HG02763 (cell line): ENCODE data around the gene RXRB.

ENCODE experiments used
- ATAC-seq: cut with Tn5 transposase; IDR thresholded peaks from one replicate; pipeline ENCODE4 v1.9.1; 2021; ENCODE audit warnings: mild to moderate bottlenecking, moderate library complexity; ENCODE audit not compliant: unreplicated experiment

RXRB gene

DNA sequence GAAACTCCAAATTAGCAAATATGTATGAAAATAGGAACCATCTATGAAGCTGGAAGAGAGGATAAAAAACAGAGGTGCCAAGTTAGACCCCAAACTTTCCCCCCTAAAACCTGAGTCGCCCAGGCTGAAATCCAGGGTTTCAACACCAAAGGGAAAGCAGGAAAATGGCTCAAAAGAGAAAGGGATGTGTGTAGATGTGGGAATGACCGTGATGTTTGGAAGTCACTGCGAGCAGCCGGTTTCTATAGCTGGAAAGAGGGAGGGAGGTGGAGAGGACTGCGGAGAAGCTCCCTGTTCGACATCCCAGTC, 12.3 kb upstream of the RXRB start:
- no peak for ATAC-seq

DNA sequence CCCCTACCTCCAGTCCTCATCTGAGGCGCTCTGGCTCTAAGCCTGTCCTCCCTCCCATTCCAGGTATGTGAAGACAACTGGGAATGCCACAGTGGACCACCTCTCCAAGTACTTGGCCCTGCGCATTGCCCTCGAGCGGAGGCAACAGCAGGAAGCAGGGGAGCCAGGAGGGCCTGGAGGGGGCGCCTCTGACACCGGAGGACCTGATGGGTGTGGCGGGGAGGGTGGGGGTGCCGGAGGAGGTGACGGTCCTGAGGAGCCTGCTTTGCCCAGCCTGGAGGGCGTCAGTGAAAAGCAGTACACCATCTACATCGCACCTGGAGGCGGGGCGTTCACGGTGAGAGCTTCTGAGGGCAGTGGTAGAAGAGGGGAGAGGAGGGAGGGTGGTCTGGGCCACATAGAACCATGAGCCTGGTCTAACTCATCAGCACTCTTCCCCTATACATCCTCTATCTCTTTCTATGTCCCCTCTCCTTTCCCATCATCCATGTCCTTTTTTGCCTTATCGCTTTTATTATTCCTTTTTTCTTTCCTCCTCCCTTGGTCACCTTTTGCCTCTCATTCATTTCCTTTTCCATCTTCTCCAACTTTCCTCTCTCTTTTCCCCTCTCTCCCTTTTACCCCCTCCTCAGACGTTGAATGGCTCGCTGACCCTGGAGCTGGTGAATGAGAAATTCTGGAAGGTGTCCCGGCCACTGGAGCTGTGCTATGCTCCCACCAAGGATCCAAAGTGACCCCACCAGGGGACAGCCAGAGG, 11.4 kb upstream of the RXRB start:
- no peak for ATAC-seq

DNA sequence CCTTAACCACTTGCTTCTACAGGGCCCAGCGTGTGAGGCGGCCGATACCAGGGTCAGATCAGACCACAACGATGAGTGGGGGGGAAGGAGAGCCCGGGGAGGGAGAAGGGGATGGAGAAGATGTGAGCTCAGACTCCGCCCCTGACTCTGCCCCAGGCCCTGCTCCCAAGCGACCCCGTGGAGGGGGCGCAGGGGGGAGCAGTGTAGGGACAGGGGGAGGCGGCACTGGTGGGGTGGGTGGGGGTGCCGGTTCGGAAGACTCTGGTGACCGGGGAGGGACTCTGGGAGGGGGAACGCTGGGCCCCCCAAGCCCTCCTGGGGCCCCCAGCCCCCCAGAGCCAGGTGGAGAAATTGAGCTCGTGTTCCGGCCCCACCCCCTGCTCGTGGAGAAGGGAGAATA, 10.7 kb upstream of the RXRB start:
- ATAC-seq, result no peak

DNA sequence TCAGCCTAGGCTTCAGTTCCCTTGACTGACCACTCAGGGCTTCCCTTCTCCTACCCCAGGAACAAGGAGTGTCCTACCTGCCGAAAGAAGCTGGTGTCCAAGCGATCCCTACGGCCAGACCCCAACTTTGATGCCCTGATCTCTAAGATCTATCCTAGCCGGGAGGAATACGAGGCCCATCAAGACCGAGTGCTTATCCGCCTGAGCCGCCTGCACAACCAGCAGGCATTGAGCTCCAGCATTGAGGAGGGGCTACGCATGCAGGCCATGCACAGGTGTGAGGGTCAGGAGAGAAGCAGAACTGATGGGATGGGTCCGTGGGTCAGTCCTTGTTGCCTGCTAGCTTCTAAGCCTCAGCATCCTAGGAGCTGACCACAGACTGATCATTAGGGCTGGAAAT, 9.4 kb upstream of the RXRB start:
- ATAC-seq, result no peak

DNA sequence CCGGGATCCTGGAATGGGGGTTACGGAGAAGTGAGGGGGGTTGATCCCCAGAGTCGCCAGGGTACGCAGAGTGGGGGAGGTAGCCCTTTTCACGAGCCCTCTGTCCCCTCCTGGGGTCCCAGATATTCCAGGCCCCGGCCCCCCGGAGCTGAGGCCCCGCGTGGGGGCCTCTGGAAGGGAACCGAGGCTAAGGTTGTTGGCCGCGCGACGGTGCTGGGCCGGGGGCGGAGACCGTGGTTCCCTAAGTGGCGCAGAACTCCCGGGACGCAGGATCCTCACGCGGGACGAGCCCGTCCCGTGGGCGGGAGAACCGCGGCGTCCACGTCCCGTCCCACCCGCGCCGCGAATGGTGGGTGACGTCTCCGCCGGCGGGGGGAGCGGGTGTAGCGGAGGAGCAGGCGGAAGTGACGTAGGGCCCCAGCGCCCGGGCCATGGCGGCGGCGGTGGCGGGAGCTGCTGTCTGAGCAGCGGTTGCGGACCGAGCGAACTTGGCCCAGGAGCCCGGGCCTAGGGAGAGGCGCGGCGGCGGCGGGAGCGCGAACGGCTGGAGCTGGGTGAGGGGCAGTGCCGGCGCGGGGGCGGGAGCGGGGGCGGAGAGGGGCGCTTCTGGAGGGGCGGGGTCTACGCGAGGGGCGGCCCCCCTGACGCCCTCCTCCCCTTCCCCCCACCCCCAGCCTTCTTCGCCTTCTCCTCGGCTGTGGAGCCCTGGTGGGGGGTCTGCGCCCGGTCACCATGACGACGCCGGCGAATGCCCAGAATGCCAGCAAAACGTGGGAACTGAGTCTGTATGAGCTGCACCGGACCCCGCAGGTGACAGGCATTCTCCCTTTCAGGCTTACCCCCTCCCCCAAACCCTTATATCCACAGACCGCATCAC, 7.9 kb upstream of the RXRB start, which contains the start of gene RING1:
Gene RING1 (plus strand): TSS at position 410 of the 877 bp plus-strand sequence. CDS start 323 bp downstream, at position 733.
- ATAC-seq, result peak; percentile 45

DNA sequence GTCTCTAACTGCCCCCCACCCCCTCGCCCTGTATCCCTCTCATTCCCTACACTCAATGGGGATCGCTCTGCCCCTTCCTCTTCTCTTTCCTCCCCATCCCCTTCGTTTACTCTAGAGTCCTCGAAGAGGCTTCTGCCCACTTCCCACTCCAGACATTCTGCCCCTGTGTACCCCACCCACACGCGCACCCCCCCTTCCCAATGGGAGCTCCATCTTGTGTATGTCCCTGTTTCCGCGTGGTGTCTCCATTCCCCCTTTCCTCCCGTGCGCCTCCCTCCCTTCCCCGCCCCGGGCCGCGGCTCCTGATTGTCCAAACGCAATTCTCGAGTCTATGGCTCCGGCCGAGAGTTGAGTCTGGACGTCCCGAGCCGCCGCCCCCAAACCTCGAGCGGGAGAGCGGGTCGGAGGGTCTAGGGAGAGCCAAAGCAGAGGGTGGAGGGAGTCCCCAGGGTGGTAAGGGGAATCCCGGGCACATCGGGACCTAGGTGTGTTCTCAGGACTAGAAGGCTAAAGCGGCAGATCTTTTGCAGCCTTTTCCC, 7.2 kb upstream of the RXRB start:
- no peak for ATAC-seq

DNA sequence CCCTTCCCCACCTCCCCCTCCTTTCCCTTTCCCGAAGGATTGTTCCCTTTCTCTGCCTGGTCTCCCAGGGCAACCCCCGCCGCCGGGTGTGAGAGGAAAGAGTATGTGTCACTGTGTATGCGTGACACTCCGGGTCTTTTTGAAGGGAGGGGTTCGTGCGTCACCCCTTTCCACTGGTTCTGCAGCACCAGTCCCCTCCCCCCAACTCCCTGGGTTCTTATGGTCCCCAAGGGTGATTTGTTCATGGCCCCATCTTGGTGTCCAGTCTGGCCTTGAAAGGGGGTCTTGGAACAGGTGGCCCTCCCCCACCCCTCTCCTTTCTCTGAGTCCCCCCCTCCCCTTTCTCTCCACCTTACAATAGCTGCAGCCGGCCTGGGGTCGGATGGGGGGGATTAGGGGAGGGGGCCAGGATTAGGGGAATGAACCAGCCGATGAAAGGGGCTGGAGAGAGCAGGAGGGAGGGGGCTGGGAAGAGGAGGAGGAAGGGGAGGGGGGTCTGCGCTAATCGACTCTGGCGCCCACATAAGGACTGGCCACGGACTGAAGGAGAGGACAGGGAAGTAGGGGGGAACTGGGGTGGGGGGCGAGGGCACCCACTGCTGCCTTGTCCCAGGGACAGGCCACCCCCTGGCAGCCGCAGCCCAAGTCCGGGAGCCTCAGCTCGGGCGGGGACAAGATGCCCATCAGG, 6.5 kb upstream of the RXRB start:
- ATAC-seq, result no peak

DNA sequence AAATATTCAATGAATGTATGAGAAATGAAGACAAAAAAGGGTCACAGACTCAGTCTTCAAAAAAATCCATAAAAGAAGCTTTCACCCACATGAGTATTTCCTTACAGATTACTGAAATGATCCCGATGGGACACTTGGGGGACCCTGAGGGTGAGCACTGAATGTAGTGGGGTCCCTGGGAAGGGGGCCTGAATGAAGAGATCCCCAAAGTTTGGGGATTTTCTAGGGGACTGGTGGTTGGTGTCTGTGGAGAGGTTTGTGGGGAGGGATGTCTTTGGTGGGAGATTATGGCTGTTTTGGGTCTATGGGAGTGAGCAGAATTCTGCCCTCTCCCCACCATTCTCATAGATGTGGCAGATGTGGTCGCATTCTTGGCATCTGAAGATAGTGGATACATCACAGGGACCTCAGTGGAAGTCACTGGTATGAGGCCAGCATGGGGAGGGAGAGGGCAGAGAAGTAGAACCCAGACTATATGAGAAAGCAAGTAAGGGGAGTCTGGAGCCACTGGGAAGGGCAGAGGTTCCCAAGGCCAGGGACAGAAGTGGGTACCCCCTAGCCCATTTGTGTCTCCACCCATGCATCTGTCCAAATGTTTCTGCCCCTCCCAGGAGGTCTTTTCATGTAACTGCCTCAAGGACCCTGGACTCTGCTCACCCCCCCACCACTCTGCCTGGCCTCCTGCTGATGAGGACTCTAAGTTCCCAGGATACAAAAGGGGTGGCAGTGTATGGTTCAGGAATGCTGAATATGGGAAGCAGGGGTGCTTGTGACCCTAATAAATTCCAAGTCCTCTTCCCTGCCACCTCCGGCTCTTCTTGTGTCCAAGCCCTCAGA, 5.8 kb upstream of the RXRB start:
- ATAC-seq, result no peak

DNA sequence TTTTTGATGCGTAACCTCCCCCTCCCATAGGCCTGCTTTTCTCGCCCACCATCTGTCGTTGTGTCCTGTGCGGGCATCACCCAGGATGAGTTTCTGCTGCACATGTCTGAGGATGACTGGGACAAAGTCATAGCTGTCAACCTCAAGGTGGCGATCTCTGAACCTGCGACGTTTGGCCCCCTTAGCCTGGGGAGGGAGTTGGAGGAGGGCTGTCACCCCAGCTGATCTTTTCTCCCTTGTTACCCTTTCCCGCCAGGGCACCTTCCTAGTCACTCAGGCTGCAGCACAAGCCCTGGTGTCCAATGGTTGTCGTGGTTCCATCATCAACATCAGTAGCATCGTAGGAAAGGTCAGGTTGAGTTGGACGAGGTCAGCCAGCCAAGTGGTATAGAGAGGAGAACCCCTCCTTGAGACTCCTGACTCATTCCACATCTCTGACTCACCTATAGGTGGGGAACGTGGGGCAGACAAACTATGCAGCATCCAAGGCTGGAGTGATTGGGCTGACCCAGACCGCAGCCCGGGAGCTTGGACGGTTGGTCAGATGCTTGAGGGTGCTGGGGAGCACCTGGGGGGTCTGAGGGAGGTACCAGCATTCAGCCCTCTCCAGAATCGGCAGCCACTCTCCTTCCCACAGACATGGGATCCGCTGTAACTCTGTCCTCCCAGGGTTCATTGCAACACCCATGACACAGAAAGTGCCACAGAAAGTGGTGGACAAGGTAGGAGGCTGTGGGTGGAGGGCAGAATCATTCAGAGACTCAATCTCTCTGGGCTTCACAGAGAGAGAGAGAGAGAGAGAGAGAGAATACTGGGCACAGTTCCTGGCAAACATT, 4.9 kb upstream of the RXRB start:
- no peak for ATAC-seq

DNA sequence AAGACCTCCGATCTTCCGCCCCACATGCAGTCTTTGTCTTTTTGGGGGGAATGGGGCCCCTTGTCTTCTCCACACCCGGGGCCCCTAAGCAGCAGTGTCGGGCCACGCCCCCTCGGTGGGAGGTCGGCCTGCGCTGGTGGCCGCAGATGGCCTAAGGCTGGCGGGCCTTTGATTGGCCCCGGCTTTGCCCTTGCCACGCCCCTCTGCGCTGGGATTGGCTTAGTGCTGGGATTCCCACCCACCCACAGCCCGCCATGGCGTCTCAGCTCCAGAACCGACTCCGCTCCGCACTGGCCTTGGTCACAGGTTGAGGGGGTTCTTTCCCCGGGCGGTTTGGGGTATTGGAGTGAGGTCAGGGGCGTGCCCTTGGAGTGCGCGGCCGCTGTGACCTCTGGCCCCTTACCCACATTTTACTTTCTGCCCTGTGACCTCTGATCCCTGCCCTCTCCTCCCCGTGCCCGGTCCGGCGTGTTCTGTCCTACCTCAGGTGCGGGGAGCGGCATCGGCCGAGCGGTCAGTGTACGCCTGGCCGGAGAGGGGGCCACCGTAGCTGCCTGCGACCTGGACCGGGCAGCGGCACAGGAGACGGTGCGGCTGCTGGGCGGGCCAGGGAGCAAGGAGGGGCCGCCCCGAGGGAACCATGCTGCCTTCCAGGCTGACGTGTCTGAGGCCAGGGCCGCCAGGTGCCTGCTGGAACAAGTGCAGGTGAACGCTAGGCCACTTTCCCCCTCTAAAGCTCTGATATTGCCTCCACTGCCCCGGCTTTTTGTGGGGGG, 4.1 kb upstream of the RXRB start, which contains the start of gene HSD17B8:
Gene HSD17B8 (plus strand): TSS at position 241 of the 776 bp plus-strand sequence. CDS start 14 bp downstream, at position 255.
- ATAC-seq, result peak; percentile 44

DNA sequence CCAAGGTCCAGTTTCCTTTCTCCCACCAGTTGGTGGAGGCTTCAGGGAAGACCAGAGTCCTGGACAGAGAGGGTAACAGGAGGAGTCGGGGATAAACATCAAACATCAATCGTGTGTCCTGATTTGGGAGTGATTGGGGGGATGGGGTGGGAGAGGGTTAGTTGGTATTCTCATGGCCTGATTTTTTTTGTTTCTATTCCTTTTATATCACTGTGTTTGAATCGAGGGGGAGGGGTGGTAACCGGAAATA, 3.6 kb upstream of the RXRB start:
- no peak for ATAC-seq

DNA sequence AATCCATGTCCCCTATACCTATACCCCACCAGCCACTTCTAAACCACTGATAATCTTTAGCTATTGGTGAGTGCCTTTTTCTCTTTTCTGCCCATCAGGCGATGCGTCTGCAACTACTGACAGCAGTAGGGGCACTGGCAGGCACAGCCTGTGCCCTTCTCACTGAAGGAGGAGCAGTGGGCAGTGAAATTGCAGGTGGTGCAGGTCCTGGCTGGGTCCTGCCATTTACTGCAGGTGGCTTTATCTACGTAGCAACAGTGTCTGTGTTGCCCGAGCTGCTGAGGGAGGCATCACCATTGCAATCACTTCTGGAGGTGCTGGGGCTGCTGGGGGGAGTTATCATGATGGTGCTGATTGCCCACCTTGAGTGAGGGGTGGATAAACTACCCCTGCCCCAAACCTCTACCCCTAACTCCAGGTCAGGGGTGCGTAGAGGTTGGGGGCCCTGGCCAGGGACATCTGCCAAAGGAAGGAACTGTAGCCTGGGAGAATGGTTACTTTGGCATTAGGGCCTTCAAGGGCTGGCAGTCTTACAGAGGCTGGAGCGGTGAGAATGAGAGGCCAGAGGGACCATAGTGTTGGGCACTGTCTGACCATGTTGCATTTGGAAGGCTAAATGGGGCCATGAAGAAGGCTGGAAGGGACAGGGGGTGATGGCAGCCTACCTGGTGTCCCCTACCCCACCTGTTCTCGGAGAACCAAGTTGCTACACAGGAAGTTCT, 3.1 kb upstream of the RXRB start:
- no peak for ATAC-seq

DNA sequence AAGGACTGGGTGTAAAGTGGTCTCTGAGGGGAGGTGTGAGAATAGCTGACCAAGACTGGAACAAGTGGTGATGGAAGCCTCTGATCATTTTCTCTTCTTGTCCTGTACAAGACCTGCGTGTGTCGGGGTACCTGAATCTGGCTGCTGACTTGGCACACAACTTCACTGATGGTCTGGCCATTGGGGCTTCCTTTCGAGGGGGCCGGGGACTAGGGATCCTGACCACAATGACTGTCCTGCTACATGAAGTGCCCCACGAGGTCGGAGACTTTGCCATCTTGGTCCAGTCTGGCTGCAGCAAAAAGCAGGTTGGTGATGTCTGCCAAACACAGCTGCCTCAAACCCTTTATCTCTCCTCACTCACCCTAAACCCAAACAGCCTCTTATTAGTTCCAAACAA, 2.3 kb upstream of the RXRB start:
- no peak for ATAC-seq

DNA sequence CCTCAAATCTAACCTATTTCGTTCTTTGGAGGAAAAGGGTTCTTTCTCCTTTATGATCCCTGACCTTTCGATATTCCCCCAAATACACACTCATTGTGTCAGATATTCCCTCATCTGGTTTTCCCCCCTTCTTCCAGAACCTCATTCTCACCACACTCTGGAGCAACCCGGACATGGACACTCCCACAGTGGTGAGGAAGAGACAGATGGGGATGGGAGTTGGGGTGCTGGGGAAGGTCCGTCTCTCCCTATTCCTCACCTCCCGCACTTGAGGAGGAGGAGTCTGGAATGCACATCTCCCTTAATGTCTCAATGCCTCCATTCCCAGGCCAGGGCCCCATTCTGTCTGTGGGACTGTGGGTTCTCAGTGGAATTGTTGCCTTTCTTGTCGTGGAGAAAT, 1.5 kb upstream of the RXRB start:
- no peak for ATAC-seq

DNA sequence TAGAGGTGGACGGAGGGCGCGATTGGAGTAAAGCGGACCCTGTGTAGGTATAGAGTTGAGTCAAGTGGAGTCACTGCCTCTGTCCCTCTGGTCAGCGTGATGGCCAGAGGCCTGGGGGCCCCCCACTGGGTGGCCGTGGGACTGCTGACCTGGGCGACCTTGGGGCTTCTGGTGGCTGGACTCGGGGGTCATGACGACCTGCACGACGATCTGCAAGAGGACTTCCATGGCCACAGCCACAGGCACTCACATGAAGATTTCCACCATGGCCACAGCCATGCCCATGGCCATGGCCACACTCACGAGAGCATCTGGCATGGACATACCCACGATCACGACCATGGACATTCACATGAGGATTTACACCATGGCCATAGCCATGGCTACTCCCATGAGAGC, 681 bp upstream of the RXRB start:
- no peak for ATAC-seq

DNA sequence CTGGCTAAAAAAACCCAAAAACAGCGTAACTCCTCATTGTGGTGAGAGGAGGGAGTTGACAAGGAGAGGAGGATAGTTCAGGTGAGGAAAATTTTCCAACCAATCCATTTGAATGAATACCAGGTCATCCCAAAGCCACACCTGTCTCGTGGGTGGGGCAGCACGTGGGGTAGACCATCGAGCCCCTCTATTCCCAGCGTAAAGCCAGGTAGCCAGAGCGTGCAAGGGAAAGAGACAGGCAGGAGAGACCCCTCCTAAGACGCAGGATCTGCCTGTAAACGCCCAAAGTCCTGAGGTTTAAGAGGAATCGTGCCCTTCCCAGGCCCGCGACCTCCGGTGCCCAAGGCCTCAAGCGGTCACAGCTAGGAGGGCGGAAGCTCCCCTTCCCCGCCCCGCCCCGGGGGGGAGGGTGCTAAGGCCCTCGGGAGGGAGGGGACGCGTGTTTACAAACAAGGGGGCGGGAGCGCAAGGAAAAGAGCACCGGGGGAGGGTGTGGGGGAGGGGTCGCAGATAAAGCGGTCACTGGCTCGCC, 712 bp downstream of the RXRB start:
- peak; percentile 26 for ATAC-seq

DNA sequence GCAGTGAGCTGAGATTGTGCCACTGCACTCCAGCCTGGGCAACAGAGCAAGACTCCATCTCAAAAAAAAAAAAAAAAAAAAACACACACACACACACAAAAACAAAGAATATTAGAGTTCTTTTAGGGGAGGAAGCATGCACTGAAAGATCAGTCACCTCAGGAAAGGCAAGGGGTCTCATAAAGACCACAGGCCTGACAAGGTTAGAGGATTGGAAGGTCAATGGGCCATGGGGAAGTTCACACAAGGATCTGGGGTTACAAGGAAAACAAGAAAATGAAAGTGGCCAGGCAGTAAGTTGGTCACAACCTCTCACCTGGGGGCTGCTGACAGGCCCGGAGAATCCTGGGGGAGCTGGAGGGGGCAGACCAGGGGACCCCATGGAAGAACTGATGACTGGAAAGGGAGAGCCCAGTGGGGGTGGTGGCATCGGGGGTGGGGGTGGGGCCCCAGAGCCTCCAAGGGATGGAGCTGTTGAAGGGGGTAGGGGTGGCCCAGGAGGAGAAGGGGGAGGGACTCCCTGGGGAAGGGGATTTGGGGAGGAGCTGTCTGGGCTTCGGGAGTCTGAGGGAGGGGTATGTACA, 1.5 kb downstream of the RXRB start:
- ATAC-seq, result no peak
